Psoas muscle (tissue), 8 donors: ENCODE data around the gene NKX2-1. TPM values are rescaled to one million over a fixed set of nuclear protein-coding genes. Genes with fewer than 3 reads are reported as not detected.

Experiments
- ATAC-seq, 4 donors: fragments of 200-7000 bp; cut with Tn5 transposase; one replicate each; pipeline ENCODE4 v1.9.1; 2020; ENCODE audit warnings: moderate library complexity in 3 of 4, mild to moderate bottlenecking in 2 of 4
- DNase-seq, 2 donors: peaks; one replicate each; pipeline ENCODE4 v3.0.0-alpha.2; 2020
- H3K27ac ChIP-seq: fragments of 200-600 bp; one replicate; pipeline ENCODE4 v1.8.0; 2022
- H3K27me3 ChIP-seq, 3 donors: fragments of 200-600 bp in 1 of 3; one replicate each; pipeline versions ENCODE4 v1.6.1 to v1.8.0; 2013 to 2022; ENCODE audit warnings: low read length in 2 of 3, mild to moderate bottlenecking in 2 of 3, moderate library complexity in 1 of 3; ENCODE audit not compliant: insufficient read depth in 3 of 3
- H3K36me3 ChIP-seq, 2 donors: fragments of 200-600 bp in 1 of 2; one replicate each; pipeline versions ENCODE4 v1.6.1 to v1.8.0; 2013 to 2022; ENCODE audit warnings: low read depth in 1 of 2, mild to moderate bottlenecking in 1 of 2, moderate library complexity in 1 of 2; ENCODE audit not compliant: insufficient read depth in 1 of 2
- H3K4me1 ChIP-seq: fragments of 200-600 bp; one replicate; pipeline ENCODE4 v1.8.0; 2022
- H3K4me3 ChIP-seq: fragments of 200-600 bp; one replicate; pipeline ENCODE4 v1.8.0; 2022; ENCODE audit warnings: mild to moderate bottlenecking
- H3K9me3 ChIP-seq: fragments of 200-600 bp; one replicate; pipeline ENCODE4 v1.8.0; 2022
- WGBS, 3 donors: extraction: QIAGEN DNeasy Blood & Tissue Kit; methylation state at CpG; one replicate each; pipeline versions ENCODE4 v1.1.6 to v1.1.7; 2013; 5-methylcytosine and 5-hydroxymethylcytosine counted together
- intact Hi-C, 2 donors: fragments of 100-400 bp; cut with DNase I; formaldehyde crosslinking; loops; one replicate each; pipeline versions ENCODE4 v1.11.0 to v1.14.2; 2022
- long read RNA-seq, 2 donors: library from polyadenylated mRNA; unstranded; transcript quantifications; one replicate each; pipeline ENCODE4 v2.0.0, GENCODE V29; 2021
- polyA plus RNA-seq, 3 donors: library from polyadenylated mRNA; stranded (reverse); fragments of 200-250 nt; gene quantifications; one replicate each; pipeline ENCODE4 v1.2.3, GENCODE V29; 2013
- total RNA-seq, 4 donors: library from RNA; stranded (reverse); fragmentation: NEBNext Ultra II Directional in 2 of 4; extraction: Animal tissue kit (Norgen Biotek cat#: 25700) in 2 of 4; gene quantifications; one replicate each; pipeline versions ENCODE4 v1.2.1 to v1.2.4, GENCODE V29; 2021 to 2023
- TF ChIP-seq, protein P1 (sequence below): fragments of 200-600 bp; IDR thresholded peaks from one replicate; pipeline ENCODE4 v1.8.0; 2022; ENCODE audit warnings: antibody characterized with exemption
- donor health status: healthy with polysubstance abuse.
- donor health status: DM: no; HTN: no; CAD: no; lungs with moderate emphysema.
- donor health status: Bipolar disorder and iron deficiency.
- donor health status: healthy.
- donor health status: DM: yes; HTN: yes; CAD: no.
- donor health status: DM: no; HTN: no; CAD: no.
- donor health status: DM: no; HTN: no; CAD: no.
- donor health status: DM: yes; HTN: yes; CAD: no.

Gene NKX2-1
- not detected for total RNA-seq
- not detected for polyA plus RNA-seq
- long read RNA-seq, donor 1, result 0 reads
- long read RNA-seq, donor 2, result 0 reads

DNA sequence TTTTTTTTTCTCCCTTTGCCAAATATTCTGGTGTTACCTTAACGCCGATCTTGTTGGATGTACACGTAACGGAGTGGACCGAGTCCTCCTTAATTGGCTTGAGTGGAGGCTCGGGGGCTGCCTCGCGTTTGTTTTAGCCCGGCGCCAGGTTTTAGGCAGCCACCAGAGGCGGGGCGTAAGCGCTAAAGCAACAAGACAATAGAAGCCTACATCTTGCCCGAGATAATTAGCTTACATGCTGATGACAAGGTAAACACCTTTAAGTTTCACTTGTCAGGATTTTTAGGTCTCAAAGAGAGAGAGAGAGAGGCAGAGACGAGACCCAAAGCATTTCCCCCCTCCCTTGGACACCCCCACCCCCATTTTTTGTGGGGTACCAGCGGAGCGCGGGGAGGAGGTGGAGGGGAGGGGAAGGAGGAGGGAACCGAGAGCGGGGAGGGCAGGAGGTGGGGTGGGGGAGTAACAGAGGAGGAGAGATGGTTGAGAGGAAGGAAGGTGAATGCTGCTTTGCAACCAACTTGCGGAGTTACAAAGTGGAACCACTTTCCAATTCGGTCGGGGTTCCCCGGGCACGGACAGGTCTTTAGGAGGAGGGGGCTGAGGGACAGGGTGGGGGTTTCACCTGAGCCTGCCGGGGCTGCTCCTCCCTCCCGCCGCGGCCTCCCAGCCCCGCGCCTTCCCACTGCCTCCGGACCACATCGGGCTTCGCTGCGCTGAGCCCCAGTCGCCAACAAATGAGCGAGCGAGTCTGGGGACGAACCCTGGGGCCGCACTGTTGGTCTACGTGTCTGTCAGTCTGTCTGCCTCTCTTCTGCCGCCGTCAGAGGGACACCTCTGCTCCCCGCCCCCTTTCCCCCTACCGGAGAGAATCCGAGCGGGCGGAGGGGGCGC, at the start of gene NKX2-1:
TSS of gene NKX2-1 (minus strand) at position 802 of the 891 bp plus-strand sequence. CDS start at position 699, 103 bp downstream.
- H3K27me3 ChIP-seq, result peaks cover 0 to 100% (median 76%) of the 10 kb centered on the region in 3 donors
- H3K9me3 ChIP-seq, result no peaks in the 10 kb centered on the region
- H3K4me1 ChIP-seq, result peaks cover 29% of the 10 kb centered on the region
- H3K4me3 ChIP-seq, result peak within 1 kb of the TSS; percentile 53
- WGBS, 3 donors, result 0 to 2% (median 2%) methylated on average over 32 to 49 of the region's 49 CpGs
- H3K36me3 ChIP-seq, result no peaks in the 10 kb centered on the region
- DNase-seq (no peak), ATAC-seq (peak in 1 of 4 donors; percentile 25)
- TF ChIP-seq, protein P1, sequence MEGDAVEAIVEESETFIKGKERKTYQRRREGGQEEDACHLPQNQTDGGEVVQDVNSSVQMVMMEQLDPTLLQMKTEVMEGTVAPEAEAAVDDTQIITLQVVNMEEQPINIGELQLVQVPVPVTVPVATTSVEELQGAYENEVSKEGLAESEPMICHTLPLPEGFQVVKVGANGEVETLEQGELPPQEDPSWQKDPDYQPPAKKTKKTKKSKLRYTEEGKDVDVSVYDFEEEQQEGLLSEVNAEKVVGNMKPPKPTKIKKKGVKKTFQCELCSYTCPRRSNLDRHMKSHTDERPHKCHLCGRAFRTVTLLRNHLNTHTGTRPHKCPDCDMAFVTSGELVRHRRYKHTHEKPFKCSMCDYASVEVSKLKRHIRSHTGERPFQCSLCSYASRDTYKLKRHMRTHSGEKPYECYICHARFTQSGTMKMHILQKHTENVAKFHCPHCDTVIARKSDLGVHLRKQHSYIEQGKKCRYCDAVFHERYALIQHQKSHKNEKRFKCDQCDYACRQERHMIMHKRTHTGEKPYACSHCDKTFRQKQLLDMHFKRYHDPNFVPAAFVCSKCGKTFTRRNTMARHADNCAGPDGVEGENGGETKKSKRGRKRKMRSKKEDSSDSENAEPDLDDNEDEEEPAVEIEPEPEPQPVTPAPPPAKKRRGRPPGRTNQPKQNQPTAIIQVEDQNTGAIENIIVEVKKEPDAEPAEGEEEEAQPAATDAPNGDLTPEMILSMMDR, result no peak
- intact Hi-C loops, result loop anchor here in 1 of 2 donors (10.0 kb wide), 1 partner anchor 455 kb away; no protein-coding TSS in a partner anchor
- H3K27ac ChIP-seq, result no peak within 1 kb of the TSS

DNA sequence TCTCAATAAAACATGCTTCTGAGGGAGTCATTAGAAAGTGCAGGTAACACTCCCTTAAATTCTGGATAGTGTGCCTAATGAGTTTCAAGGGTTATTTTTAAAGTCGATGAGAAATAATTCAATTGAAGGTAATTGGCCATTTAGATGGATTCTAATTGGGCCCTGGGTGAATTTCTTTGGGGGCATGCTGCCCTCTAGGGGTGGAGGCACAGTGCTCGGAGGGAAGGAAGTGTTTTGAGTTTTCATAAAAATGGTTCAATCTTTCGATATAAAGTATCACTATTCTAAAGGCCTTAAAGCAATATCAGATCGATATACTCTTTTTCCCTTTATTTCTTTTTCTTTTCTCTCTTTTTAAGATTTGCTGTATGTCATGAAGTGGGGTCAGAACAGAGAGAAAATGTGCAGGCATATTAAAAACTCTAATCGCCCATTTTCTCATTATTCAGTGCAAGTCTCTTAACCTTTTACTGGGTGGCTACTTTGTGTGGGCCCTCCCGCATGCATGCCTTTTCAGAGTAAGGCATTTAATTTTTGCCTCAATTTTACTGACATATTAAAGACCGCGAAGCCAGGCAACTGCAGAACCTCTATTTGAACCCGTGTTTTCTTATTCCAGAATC, 36.9 kb upstream of the NKX2-1 start:
- Histone ChIP-seq H3K9me3 (no peaks in the 10 kb centered on the region), H3K4me1 (no peaks in the 10 kb centered on the region), H3K27me3 (peaks cover 0 to 8% (median 6%) of the 10 kb centered on the region in 3 donors), H3K4me3 (no peak overlapping the region), H3K36me3 (no peaks in the 10 kb centered on the region), H3K27ac (no peak overlapping the region)
- TF ChIP-seq, protein P1, result peak; percentile 71
- 61 to 65% (median 62%) methylated on average over 9 of the region's 9 CpGs for WGBS, 3 donors
- peak in 1 of 4 donors; percentile 59 for ATAC-seq
- intact Hi-C loops, result loop anchor here (10.0 kb wide), 2 partner anchors 388 to 672 kb away; no protein-coding TSS in a partner anchor
- DNase-seq, result no peak

DNA sequence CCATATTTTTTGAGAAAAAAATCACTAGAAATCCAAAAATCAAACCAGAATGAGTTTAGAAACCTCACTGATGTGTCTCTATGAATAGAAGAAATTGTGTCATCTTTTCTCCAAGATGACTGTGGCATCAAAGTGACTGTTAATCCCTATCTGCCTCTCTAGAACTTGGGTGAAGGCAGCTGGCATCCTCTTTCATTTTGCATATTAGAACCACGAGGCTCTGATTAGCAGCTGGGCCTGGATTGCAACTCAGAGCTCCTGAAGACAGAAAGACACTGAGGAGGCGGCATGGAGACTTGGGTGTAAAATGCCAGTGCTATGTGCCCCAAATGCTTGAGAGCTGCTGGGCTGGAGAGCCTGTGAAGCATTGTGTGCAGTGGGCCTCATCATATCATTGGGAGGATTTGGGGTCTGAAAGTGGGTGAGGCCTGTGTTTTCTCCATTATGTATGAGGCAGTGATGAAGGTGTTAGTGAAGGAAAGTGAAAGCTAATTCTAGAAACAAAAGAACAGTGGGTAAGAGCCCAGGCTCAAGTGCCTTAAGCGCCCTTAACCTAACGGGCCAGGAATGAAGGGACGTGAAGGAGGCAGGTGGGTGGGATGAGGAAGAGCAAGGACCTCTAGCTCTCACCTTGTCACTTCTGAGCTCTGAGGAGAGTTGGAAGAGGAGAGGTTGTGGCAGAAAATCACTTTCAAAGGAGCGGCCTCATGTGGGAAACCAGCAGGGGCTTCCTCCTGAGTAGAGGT, 36.1 kb upstream of the NKX2-1 start:
- no peak overlapping the region for H3K4me3 ChIP-seq
- no peaks in the 10 kb centered on the region for H3K36me3 ChIP-seq
- ATAC-seq (no peak), DNase-seq (no peak)
- no peaks in the 10 kb centered on the region for H3K9me3 ChIP-seq
- H3K27me3 ChIP-seq, result peaks cover 0 to 5% (median 3%) of the 10 kb centered on the region in 3 donors
- TF ChIP-seq, protein P1, result no peak
- no peaks in the 10 kb centered on the region for H3K4me1 ChIP-seq
- intact Hi-C loops, result loop anchor here (2.0 to 10.0 kb wide), 3 partner anchors 49 to 671 kb away; no protein-coding TSS in a partner anchor
- 70 to 78% (median 72%) methylated on average over 6 of the region's 6 CpGs for WGBS, 3 donors
- no peak overlapping the region for H3K27ac ChIP-seq

DNA sequence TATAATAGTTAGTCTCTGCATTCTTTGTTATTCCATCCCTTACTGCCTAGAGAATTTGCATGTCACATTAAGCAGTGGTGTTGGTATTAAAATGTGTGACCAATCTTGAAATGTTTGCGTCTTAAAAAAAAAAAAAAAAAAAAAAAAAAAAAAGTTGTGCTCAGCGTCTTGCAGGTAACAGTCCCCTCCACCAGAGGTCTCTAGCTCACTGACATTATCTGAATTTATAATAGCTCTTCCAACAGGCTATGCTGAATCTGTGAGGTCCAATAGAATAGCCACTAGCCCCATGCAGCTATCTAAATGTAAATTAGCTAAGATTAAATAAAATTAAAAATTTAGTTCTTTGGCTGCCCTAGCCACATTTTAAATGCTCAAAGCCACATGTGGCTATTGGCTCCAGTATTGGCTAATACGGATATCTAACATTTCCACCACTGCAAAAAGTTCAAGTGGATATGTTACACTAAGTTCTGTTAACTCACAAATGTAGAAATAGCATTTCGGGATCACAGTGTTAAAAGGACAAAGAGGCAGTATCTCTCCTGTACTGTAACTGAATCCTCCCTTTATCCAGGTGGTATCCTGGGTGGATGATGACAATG, 33.7 kb upstream of the NKX2-1 start:
- ATAC-seq, result peak; percentile 56 to 77 (median 66)
- WGBS, 3 donors, result 36 to 42% (median 42%) methylated on average over 4 of the region's 4 CpGs
- TF ChIP-seq, protein P1, result peak; percentile 65
- Histone ChIP-seq H3K27me3 (no peaks in the 10 kb centered on the region), H3K4me1 (no peaks in the 10 kb centered on the region), H3K27ac (no peak overlapping the region), H3K4me3 (no peak overlapping the region), H3K36me3 (no peaks in the 10 kb centered on the region), H3K9me3 (no peaks in the 10 kb centered on the region)
- DNase-seq, result no peak
- intact Hi-C loops, result loop anchor here (2.0 to 10.0 kb wide), 4 partner anchors 51 to 669 kb away; no protein-coding TSS in a partner anchor
